T follicular helper cell (primary cell): Measurements from ENCODE around the gene PRKAG1.

Experiments used
- DNase-seq: peaks from one replicate; pipeline ENCODE4 v3.0.0-alpha.2; 2020; ENCODE audit warnings: low read depth

Gene PRKAG1

DNA sequence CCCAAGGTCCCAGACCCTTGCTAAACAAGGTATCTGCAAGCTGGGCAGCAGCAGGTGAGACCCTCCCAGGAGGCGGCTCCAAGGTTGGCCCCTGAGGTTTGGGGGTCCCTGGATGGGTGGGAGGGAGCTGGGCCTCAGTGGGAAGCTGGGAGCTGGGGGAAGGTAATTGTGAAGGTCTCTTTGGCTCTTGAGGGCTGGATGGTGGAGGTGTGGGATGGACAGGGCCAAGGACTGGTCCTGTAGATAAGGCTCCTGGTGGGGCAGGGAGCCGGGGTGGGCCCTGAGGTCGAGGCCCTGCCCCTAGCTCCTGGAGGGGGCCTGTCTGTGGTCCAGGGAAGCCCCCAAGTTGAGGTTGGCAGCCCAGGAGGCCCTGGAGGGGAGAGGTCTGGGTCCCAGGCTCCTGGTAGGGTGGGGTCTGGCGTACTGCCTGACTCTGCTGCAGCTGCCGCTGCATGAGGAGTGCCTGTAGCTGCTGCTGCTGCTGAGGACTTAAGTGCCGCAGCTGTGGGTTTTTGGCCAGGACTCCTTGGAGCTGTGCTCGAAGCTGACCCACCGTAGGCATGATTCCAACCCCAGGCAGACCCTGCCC is 13.1 kb upstream of the PRKAG1 start:
- DNase-seq: no peak

- DNase-seq: no peak
These were observed 12.4 kb upstream of the PRKAG1 start for GRCh38 chr12:49030714-49031572.

DNA sequence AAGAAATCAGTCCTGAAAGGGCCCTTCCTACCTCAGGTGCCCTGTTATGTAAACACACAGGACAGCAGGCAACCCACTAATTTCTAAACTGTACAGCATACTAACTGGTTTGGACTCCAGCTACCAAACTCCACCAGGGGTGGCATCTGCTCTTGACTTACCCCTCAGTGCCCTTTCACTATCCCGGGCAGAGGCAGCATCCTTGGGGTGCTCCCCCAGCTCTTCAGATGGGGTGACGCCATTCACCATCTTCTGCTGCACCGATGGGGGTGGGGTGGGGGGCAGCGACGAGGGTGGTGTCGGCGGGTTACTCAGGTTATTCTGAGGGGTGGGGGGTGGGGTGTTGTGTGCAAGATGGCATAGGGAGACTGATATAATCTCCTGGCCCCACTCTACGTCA is 11.5 kb upstream of the PRKAG1 start:
- DNase-seq: no peak

DNA sequence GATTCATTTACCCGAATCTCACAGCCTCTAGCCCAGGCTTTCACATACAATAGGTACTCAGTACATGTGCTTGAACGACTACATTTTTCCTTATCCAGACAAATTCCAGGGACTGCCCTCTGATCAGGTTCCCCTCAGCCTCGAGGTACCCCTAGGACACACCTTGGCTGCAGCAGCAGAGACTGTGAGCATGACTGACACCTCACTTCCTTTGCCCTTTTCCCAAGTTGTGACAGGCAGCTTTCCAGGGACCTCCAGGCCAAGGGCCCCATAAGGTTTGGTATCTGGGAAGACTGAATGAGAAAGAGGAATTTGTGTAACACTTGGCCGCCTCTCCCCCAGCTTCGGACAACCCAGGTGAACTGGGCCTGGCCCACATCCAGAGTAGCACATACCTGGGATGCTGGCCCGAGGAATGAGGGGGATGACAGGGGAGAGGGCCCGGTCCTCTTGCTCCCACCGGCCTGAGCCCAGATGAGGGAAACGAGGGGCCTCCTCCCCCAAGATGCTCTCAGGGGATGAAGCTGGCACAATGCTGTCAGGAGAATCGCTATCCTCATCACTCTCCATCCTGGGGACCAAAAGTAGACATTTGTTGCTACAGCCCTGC is 10.2 kb upstream of the PRKAG1 start:
- no peak for DNase-seq

- no peak for DNase-seq
These were observed 9.4 kb upstream of the PRKAG1 start for GRCh38 chr12:49027846-49028555.

DNA sequence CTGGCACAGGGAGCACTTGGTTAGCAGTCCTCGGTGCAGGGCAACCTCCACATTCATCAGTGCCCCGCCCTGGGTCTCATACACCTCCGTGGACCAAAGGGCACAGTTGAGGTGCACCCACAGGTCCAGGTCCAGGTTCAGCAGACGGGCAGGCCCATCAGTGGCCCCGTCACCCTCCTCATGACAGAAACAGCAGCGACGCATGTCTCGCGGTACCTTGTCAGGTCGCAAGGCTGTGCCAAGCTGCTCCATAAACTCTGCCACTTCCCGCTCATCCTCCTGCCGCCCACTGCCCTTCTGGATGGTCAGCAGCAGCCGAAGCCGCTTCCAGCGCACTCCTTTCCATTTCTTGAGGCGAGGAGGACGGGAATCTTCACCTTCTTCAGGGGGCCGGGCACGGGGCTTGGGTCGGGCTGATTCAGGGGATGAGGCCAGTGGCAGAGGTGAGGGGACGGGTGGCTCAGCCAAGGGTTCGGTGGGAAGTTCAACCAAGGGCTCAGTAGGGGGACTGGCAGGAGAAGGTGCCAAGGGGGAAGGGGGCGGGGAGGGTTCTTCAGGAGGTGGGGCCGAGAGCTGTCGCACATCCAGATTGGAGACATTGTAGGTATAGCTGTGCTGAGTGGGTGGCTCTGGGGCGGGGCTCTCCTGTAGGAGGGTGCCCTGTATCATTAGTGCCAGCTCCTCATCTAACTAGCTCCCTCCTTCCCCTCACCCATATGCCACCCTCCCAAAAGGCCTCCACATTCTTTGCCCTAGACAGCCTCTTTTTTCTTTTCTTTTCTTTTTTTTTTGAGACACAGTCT is 8.3 kb upstream of the PRKAG1 start:
- DNase-seq: no peak

GRCh38 chr12:49026101-49026500 is 7.5 kb upstream of the PRKAG1 start:
- no peak for DNase-seq

GRCh38 chr12:49025463-49025862 is 6.9 kb upstream of the PRKAG1 start:
- DNase-seq: no peak

DNA sequence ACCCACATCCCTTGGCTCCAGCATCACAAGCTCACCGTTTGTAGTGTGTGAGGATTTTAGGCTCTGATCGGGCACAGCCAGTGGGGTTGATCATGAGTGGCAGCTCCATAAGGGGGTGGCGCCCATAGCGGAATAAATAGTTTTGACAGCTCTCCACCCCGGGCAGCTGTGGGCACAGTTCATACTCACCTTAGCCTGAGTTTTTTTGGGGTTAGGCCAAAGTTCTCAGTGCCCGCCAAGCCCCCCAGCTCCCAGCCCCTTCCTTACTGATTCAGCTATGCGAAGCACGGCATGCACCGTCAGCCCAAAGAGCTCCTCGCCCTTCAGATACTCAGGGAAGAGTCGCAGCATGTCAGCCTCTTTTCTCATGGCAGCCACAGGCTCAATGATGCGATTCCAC is 6.0 kb upstream of the PRKAG1 start:
- DNase-seq: no peak

DNA sequence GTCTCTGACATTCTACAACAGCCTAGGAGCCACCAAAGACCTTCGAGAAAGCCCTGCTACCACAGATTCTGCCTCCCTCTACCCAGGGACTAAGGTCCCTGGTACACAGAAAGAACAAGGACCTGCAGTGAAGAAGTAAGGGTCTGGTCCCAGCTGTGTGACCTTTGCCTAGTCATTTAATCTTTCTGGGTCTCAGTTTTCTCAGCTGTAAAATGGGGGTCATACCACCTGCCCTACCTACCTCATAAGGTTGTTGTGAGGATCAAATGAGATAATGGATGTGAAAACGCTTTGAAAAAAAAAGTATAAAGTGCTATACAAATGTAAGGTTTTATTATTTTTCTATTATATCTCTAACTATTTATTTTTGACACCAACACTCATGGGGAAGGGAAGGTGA is 5.2 kb upstream of the PRKAG1 start:
- no peak for DNase-seq

- DNase-seq: no peak
These were observed 4.1 kb upstream of the PRKAG1 start for GRCh38 chr12:49022558-49023178.

DNA sequence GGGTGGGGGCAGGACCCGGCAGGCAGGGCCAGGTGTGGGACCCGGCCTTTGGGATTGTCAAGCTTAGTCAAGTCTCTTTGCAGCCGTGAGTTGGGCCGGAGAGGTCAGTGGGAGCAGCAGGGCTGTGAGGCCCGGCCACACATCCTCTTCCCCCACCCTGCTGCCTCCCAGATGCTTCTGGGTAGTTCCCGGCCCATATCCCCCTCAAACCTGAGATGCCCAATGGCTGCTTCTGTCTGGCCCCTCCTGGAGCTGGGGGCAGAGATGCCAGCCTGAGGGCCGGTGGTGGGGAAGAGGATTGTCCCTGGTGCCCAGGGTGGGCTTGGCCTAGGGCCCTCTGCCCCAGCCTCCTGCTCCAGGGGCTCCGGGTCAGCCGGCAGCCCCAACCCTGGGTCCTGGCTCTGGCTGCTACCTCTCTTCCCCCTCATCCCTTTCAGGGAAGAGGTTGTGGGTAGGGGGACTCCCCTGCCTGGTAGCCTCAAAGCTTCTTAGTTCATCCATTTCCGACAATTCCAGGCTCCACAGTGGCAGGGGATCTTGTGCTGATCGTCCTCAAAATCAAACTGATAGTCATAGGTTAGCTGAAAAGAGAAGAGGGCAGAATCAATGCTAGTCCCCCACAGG is 2.8 kb upstream of the PRKAG1 start:
- no peak for DNase-seq

DNA sequence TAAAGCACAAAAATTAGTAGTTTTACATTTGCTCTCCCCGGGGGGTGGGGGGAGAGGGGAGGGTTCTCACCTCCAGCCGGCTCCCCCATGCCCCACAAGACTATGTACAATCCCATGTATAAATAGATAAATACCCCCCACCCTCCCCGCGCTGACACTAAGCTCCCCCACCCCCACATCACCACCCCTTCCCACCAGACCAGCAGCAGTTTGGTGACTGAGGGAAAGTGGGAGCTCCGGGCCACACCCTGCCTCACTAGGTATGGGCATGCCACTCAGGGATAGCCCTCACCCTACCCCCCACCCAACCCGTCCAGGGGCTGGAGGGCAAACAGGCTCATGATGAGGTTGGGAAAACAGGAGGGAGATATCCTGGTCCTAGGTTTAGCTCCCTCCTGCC is 1.9 kb upstream of the PRKAG1 start:
- no peak for DNase-seq

DNA sequence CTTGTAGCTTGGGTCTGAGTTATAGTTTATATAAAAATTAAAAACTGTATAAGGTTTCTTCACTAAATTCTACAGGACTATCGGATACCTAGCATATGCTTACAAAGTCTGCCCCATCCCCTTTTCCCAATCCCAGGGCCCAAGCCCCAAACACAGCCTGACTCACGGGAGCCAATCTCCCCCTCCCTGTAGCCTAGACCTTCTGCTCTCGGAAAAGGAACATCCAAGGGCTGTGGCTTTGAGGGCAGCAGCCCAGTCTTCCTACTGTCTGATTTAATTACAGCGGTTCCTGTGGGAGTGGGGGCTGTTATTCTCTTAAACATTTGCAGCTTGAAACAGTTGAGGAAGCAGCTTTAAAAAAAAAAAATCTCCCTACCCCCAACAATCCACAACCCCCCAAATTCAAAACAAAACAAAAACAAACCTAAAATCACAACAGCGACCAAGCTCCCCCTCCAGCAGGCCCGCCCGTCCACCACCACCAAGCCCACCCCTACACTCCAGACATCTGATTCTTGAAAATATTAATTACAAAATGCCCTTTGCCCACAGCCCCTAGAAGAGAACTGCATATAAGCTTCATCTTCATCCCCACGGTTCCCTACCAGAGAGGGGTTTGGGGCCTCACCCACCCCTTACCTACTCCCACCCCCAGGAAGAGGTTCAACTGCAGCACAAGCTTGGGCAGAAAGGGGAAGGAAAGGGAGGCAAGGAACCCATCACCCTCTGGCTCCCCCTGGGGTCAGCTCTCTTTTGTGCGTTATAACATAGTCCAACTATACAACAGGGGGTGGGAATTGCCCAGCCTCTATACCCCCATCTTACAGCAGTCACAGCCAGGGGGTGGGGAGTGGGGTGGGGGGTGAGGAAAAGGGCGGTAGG is 1.1 kb upstream of the PRKAG1 start:
- DNase-seq: no peak

GRCh38 chr12:49019120-49019430 is 499 bp upstream of the PRKAG1 start:
- no peak for DNase-seq

- no peak for DNase-seq
These were observed 700 bp downstream of the PRKAG1 start for GRCh38 chr12:49017891-49018260.

DNA sequence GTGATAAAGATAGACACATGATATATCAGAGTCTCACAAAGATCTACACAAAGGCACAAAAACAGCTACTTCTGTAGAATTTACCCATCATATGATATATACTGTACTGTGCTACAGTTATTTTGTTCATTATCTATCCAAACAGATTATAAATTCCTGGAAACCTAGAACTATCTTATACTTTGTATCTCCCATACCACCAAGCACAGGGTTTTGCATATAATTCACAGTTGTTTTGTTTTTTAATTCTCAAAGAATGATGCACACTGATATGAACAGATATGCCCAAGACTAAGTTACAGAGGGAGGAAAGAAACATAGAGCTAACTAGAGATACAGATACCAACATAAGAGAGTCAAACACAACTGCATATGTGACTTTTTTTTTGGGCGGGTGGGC is 3.4 kb downstream of the PRKAG1 start:
- DNase-seq: no peak

DNA sequence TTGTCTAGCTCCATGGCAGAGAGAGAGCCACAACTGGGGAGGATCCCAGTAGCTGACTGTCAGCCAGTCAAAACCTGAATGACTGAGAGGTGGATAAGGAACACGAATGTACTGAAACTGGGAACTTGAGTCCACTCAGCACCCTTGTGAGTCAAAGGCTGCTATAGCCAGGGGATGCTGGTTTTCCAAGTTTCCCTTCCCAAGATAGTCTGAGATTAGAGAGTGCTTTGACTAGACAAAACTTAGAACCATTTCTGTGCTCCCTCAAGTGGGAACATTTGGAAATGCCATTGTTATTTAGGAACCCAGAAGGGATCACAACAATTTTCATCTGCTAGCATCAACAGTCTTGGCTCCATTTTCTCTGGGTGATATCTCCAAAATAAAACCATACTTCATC is 4.0 kb downstream of the PRKAG1 start:
- DNase-seq: no peak

DNA sequence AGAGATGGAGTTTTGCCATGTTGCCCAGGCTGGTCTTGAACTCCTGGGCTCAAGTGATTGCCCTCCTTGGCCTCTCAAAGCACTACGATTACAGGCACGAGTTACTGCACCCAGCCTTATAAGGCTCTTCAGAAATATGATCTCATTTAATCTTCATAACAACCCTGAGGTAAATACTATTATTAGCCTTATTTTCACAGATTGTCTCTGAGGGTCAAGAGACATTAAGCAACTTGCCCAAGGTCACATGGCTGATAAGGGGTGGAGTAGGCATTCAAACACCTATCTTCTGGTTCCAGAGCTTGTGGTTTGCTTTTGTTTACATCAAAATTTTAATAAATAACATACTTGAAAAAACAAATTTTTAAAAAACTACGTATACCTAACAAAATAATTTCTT is 5.1 kb downstream of the PRKAG1 start:
- no peak for DNase-seq

- no peak for DNase-seq
These were observed 5.8 kb downstream of the PRKAG1 start for GRCh38 chr12:49012739-49013138.
